GM21825 (cell line): ENCODE results near the gene OPCML.

ENCODE experiments used
- ATAC-seq: cut with Tn5 transposase; IDR thresholded peaks from one replicate; pipeline ENCODE4 v1.9.1; 2021; ENCODE audit warnings: mild to moderate bottlenecking, moderate library complexity; ENCODE audit not compliant: unreplicated experiment

The OPCML gene

DNA sequence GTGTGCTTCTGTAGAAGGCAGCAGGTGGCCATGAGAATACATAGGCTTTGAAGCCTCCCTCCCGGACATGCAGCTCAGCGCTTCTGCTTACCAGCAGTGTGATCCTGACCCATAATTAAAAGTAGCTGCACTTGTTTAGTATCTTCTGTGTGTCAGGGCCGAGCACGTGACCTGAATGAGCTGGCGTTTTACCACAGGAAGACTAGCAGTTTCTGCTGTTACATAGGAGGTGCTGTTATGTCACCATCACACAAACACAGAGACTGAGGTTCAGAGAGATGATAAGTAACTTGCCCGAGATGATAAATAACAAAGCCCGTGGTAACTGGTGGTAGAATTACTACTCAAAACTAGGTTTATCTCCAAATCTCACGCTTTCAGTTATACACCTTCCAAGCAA, 329.5 kb downstream of the OPCML start:
- no peak for ATAC-seq

DNA sequence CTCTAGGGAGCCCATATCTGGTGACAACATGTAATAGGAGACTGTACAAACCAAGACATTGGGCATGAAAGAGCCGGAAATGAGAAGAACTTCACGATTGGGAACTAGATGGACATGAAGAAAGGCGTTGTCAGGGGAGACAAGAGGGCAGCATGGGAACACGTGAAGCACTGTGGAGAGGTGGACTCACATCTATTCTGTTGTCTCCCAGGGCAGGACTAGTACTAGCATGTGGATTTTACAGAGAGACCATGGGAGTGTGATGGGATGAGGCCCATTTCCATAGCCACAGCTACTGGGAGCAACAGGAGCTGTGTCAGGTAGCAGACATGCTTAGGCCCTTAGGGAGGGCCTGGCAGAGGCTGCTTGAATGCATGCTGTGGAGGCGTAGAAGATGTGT, 333.9 kb downstream of the OPCML start:
- no peak for ATAC-seq

DNA sequence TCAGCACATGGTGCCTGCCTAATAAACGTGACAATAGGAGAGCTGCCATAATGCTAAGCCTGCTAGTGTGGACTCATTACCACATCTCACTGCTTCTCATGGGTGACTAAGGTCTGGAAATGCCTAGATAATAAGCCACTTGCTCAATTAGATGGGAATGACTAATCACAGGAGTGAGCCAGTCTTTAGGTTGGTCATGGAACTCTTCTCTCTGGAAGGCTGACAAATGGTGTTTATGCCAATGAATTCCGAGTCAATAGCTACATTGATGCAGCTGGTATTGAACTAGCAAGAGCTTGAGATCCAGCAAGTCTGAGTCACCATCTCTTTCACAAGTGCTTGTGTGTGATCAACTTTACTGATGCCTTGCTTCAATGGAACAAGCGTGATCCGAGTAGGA, 334.9 kb downstream of the OPCML start:
- ATAC-seq = no peak

DNA sequence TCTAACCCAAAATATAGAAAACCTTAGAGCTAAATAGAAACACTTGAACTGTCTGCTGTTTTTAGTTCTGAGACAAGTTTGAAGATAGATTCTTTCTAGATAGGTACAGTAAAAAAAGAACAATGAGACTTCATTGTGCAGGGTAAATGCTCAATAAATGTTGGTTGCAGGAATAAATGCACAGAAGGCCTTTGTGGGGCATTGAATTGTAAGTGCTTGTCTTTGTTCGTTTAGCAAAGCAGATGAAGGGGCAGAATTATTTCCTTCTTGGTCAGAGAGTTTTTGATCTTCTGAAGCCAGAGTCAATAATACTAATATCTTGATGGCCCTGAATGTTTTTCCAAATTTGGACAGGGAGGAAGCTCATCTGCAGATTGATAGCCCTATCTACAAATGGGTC, 340.4 kb downstream of the OPCML start:
- no peak for ATAC-seq

DNA sequence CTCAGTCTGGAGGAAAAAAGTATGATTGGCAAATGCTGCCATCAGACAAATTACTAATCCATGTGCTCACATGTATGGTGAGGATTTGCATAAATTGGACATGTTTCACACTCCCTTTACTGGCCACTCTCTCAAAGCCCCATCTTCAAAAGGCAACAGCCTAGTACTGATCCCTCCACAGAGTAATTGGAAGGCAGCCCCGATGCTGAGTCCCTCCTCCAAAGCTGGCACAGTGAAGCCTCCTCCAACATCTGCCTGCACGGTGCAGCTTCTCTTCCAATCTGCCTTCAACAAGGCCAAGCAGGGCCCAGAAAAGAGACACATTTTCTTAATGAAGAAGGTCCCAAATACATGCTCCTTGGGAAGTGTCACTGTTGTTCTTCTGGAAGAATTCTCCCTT, 350.6 kb downstream of the OPCML start:
- ATAC-seq = no peak

DNA sequence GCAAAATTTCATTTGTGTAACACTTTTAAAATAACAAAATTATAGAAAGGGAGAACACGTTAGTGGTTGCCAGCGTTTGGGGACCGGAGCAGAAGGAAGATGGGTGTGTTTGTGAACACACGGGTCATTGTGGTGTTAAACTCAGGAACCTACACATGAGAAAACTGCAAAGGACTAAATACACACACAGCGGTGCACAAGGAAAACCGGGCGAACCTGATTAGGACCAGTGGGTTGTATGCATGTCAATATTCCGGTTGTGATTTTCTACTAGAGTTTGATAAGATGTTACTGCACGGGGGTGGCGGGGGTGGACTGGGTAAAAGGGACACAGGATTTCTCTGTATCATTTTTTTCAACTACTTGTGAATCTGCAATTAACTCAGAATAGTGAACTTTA, 351.2 kb downstream of the OPCML start:
- no peak for ATAC-seq

DNA sequence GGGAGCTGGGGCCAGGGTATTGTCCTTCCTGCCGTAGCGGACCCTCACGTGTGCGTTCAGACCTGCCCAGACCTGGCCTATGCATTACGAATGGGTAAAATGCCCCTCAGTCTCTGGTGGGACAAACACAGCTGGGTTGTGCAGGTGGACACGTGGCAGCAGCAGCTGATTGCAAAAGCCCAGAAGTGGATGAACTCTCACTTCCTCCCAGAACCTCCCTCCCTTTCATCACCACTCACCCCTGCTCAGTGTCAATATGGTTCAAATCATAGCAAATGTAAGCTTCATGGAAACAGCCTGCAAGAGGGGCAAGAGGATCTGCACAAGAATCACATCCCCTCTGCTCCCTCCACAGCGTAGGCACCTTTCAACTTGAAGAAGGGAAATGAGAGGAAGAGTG, 352.1 kb downstream of the OPCML start:
- no peak for ATAC-seq

DNA sequence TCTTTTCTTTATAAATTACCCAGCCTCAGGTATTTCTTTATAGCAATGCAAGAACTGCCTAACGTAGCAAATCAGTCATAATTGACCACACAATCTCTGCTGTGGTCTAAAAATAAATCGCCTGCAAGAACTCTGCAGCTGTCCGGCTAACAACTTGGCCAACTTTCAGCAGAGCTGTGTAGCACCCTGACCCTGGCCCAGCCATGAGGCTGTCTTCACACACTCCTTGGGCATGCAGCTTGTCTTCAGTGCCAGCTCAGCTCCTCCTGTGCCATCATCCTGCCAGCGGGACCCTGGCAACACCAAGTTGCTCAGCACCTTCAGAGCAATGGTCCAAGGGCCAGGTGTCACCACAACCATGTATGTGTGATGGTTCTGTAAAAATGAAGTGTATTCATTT, 355.6 kb downstream of the OPCML start:
- ATAC-seq = no peak

DNA sequence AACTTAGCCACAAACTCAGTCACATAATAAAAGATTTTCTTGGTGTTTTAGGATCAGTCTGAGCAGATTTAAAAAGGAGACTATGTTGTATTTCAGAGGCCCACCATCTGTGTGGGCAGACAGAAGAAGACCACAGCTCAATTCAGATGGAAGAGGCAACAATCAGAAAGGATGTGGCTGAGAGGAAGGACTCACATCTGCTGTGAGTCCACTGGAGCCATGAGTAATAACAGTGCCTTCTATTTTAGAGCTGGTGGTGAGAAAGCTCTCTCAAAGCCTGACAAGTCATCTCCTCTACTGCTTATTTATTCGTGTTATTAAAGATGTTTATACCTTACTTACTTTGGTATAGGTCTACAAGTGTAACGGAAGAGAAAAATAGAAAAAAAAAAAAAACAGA, 357.2 kb downstream of the OPCML start:
- no peak for ATAC-seq

DNA sequence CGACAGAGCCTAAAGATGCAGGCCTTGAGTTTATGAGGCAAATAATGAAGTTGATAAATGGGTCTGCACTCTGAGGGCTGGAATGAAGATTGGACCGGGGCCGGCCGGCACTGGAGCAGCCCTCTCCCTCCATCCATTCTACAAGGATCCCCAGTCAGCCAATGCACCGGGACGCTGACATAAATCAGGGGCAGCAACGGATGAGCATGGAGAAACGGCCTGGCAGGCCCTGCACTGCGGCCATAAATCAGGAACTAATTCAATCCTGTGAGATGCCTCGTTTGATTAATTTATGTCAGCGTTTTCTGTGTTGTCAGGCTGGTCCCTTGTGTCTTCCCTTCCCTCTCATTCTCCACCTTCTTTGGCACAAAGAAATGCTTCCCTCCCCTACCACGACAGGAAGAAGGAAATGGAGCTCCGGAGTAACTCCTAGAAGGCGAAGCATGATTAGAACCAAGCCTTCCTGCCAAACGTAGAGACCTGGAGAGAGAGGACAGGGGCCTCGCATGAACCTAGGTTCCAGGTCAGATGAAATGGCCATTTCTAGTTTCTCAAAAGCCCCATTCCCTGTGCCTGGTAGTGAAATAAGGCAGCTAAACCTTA, 358.4 kb downstream of the OPCML start:
- ATAC-seq = no peak

DNA sequence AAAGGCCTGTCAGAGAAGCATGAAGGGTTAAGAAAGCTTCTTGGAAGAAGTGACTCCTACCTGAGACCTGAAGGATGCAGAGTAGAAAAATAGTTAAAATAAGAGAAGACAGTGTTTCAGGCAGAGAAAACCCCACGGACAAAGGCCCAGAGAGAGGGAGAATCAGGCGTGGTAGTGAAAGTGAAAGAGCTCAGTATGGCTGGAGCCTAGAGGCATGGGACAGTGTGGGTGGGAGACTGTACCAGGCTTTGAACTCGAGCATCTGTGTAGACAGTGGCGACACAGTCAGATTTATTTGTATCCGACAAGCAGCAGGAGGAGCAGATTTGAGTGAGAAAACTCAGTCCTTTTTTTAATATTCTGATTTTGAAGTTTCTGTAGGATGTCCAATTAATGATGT, 360.0 kb downstream of the OPCML start:
- no peak for ATAC-seq

DNA sequence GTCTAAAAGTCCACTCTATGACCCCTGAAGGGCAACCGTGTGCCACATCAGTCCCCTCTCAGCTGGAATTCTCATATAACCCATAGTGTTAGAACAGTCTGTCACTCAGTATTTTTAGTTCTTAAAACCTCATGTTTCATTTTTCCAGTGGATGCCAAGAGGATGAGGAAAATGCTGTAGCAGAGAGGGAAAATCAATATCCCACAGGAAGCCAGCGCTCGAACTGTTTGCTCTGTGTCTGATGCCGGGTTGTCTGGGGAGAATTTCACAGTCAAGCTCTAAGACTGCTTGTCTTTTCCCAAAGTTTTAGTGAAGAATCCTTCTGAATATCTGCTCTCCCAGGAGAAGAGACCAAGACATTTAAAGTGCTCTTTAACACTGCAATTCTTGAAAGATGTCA, 360.9 kb downstream of the OPCML start:
- no peak for ATAC-seq

DNA sequence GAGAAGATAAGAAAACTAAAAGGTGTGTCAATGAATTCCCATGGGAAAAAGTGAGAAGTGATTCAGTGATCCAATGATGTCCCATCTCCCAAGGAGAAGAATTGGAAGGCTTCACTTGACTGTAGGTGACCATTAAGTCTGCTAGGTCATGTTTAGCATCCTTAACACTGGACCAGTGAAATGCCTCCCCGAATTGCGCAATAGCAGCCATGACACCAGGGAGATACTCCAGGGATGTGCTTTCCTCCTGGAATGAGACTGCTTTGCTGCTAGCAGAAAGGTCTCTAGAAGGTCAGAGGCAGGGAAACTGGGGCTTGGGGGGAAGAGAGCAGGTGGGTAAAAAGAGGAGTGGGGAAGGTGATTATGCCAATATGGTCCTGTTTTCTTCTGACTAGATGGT, 364.3 kb downstream of the OPCML start:
- ATAC-seq = no peak

DNA sequence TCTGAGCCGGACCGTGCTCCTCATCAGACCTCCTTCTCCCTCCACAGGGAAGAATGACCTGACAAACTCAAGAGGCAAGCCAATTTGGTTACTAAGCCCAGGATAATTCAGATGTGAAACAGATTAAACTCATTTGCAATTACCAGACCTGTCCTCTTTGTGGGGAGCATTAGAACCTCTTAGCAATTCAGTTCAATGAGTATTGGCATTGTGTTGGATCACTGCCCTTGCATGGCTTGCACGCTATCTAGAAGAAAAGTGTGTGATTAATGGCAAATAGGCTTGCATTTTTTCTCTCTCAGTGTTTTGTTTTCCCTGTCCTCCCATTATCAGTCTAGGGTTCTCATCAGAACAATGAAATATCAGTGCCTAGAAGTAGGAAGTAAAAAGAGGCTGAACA, 365.6 kb downstream of the OPCML start:
- no peak for ATAC-seq

DNA sequence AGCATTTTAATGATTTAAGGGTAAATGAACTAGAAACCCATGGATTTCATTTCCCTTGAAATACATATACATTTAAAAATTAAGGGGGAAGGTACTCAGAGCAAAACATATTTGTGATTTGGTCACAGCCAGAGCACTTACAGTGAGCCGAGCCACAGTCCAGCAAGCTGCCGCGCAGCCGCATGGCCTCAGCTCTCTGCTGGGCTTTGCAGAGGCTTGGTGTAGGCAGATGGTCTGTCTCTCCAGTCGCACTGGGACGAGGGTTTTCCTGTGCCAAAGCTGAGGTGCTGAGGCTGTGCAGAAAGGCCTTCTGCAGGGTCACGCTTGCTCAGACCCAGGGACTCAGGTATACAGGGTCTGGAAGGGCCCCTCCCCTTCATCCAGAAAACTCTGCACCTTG, 367.3 kb downstream of the OPCML start:
- ATAC-seq = no peak

DNA sequence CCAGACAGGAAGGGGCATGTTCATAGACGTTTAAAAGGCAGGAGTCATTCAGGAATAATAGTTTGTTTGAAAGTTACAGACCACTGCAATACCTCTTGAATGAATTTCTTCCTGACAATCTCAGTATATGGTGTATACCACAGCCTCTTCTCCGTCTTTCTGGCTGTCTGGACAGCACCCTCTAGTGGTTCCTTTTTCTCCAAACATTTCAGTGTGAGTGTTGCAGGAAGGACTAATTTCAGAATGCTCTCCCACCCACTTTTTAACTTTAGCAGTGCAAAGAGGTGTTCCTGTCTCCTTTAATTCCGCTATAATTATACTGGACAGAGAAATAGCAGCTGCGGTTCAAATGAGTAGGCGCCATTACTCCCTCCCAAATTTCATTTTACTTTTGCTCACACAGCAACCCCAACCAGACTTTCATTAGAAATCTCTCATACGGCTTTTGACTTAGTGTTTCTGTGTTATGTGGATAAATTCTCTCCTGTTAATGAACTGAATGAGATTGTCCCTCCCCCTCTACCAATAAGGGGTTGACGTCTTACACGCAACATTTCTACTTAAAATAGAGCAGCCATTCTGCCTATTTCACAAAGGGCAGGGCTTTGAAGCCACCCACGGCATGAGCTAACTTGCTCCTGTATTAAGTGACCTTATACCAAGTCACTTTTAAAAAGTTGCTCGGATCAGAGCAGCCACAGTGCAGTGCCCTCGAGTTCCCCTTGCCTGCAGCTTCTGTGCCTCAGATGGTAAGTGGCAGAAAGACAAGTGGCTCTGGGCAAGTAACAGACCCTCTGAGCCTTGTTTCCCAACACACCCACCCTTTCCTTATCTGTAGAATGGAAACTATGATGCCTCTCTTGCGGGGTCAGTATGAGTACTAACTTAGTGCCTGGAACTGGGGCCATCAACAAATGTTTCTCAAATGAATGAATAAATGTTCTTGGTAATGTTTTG, 368.6 kb downstream of the OPCML start:
- no peak for ATAC-seq

DNA sequence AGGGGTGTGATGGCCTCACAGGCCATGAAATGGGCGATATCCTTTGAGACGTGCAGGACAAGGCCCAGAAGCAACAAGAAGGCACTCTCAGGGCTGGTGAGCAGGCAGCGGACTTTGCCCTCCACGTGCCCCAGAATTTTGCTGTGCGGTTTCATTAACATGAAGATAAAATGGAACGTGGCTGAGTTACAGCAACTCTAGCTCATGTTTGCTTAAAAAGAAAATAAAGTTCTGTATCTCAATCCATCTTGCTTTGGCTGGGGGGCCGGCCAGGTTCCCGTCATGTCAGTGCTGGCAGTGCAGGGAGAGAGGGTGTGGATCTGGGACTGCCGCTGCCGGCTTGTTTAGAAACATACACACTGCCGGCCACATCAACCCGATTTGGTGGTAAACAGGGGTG, 370.1 kb downstream of the OPCML start:
- no peak for ATAC-seq

DNA sequence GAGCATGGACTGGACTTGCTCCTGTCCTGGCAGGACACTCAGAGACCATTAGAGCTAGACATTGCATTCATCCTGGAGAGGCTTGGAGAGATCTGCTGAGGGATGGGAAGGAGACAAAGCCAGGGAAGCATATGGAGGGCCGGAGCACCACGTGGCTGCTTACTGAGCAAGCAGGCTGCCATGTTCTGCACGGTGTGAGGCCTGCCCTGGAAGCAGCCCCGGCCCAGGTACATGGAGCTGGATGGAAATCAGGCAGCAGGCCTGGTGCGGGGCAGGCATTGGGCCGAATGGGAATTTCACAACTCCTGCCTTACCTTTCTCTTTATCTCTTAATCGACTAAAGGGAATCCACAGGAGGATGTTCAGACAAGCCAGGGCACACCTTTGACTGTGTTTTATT, 371.5 kb downstream of the OPCML start:
- no peak for ATAC-seq

DNA sequence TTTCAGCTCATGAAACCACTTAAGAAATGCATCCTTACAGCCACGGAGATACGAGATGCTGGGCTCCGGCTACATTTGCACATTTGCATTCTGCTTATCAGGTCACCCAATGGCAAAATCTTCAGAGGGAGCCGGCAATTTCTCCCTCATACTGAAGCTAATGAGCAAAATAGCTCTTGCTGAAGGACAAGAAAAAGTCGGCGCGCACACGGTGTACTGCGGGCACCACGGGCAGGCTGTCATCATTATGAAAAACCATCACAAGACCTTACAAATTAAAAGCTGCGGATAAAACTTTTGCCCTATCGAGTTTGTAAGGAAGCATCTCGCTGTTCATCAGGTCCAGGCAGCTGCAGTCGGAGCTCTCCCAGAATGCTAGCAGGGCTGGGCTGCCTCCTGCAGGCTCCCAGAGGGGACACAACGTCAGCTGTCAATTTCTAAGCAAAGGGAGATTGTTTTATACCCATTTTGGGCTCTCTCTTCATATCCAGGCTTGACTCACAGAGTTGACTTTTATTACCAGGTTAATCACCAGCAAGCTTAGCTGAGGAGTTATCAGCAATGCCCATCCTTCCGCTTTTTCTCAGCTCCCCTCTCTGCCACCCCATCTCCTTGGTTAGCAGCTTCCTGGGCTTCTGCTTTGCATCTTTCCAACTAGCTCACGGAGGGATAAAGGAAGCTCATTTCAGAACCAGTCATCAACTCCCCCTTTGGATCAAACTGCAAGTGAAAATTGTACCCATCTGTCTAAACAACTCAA, 375.1 kb downstream of the OPCML start:
- ATAC-seq = no peak

DNA sequence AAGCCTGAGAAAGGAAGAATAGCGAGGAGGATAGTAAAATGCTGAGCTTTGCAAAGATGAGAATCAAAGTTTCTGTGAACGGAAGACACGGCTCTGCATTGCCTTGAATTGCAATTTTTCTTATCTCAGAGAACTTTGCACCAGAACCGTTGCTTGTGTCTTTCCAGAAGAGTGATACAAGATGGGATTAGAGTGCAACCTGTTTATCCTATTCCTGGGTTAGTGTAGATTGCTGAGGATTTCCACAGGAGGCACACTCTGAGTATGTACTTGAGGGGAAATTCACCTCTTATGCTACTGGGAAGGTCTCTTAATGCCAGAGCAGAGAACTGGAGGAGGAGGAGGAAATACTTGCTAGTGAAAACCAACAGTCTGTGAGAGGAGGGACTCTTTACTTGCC, 377.5 kb downstream of the OPCML start:
- ATAC-seq = no peak

DNA sequence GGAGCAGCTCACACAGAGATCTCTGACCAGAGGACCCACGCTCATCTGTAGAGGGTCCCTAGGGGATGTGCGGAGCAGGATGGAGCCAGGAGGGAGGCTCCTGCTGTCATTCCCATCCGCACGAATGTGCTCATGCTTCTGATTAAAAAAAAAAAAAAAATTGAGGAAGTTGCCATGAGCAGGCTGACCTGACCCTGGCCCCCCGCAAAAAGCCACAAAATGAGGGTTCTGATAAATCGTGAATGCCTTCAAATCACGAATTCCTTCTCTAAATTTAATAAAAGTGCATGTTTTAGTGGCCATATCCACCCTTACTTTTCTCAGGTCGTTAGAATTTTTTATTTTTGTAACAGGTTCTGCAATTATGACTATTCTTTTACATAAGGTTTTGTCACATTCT, 378.2 kb downstream of the OPCML start:
- no peak for ATAC-seq

DNA sequence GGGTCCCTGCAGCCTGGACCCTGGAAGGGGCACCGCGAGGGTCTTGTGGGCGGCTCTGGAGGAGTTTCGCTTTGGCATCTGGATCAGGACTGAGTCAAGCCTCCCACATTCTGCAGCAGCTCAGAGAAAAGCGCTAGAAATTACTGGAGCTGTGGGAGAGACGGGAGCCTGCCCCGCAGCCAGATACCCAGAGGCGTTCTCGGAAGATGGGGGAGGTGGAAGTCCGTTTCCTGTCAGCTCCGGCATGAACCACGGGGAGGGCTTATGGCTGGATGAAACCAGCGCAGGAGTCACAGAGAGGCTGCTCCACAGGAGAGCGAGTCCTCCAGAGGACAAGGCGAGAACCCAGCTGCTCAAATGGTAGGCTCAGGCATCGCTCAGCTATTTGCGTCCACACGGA, 379.3 kb downstream of the OPCML start:
- ATAC-seq = no peak
